ENCODE data around the gene PARN.

PARN gene

GRCh38 chr16:14513389-14514107 lies 116.5 kb downstream of the PARN start:
- H3K36me3 ChIP-seq (ENCODE audit: control insufficient read depth, insufficient read depth, low read length), result no peaks in the 10 kb centered on the region
- no peaks in the 10 kb centered on the region for H3K27me3 ChIP-seq (ENCODE audit: control insufficient read depth, insufficient read depth, low read length)
- H3K4me3 ChIP-seq (ENCODE audit: low read length), result no peak overlapping the region
- H3K9ac ChIP-seq (ENCODE audit: low read length), result no peak overlapping the region
- no peaks in the 10 kb centered on the region for H3K4me1 ChIP-seq (ENCODE audit: control insufficient read depth, insufficient read depth, low read length)
- H3K27ac ChIP-seq (ENCODE audit: low read depth, low read length), result no peak overlapping the region

- Histone ChIP-seq H3K27me3 (ENCODE audit: control insufficient read depth, insufficient read depth, low read length) (no peaks in the 10 kb centered on the region), H3K4me1 (ENCODE audit: control insufficient read depth, insufficient read depth, low read length) (no peaks in the 10 kb centered on the region), H3K36me3 (ENCODE audit: control insufficient read depth, insufficient read depth, low read length) (no peaks in the 10 kb centered on the region), H3K27ac (ENCODE audit: low read depth, low read length) (no peak overlapping the region), H3K9ac (ENCODE audit: low read length) (no peak overlapping the region), H3K4me3 (ENCODE audit: low read length) (no peak overlapping the region)
Measured at GRCh38 chr16:14511800-14512135, 118.3 kb downstream of the PARN start.

- no peak overlapping the region for H3K4me3 ChIP-seq (ENCODE audit: low read length)
- H3K4me1 ChIP-seq (ENCODE audit: control insufficient read depth, insufficient read depth, low read length), result no peaks in the 10 kb centered on the region
- no peak overlapping the region for H3K9ac ChIP-seq (ENCODE audit: low read length)
- H3K27ac ChIP-seq (ENCODE audit: low read depth, low read length), result no peak overlapping the region
- H3K36me3 ChIP-seq (ENCODE audit: control insufficient read depth, insufficient read depth, low read length), result no peaks in the 10 kb centered on the region
- no peaks in the 10 kb centered on the region for H3K27me3 ChIP-seq (ENCODE audit: control insufficient read depth, insufficient read depth, low read length)
Measured at GRCh38 chr16:14510939-14511799, 118.9 kb downstream of the PARN start.

GRCh38 chr16:14510581-14510938 lies 119.5 kb downstream of the PARN start:
- Histone ChIP-seq H3K36me3 (ENCODE audit: control insufficient read depth, insufficient read depth, low read length) (no peaks in the 10 kb centered on the region), H3K4me1 (ENCODE audit: control insufficient read depth, insufficient read depth, low read length) (no peaks in the 10 kb centered on the region), H3K27ac (ENCODE audit: low read depth, low read length) (no peak overlapping the region), H3K4me3 (ENCODE audit: low read length) (no peak overlapping the region), H3K9ac (ENCODE audit: low read length) (no peak overlapping the region), H3K27me3 (ENCODE audit: control insufficient read depth, insufficient read depth, low read length) (no peaks in the 10 kb centered on the region)

GRCh38 chr16:14509675-14510132 lies 120.4 kb downstream of the PARN start:
- H3K4me1 ChIP-seq (ENCODE audit: control insufficient read depth, insufficient read depth, low read length), result no peaks in the 10 kb centered on the region
- H3K4me3 ChIP-seq (ENCODE audit: low read length), result no peak overlapping the region
- H3K27me3 ChIP-seq (ENCODE audit: control insufficient read depth, insufficient read depth, low read length), result no peaks in the 10 kb centered on the region
- H3K36me3 ChIP-seq (ENCODE audit: control insufficient read depth, insufficient read depth, low read length), result no peaks in the 10 kb centered on the region
- no peak overlapping the region for H3K9ac ChIP-seq (ENCODE audit: low read length)
- no peak overlapping the region for H3K27ac ChIP-seq (ENCODE audit: low read depth, low read length)

- no peak overlapping the region for H3K27ac ChIP-seq (ENCODE audit: low read depth, low read length)
- no peaks in the 10 kb centered on the region for H3K27me3 ChIP-seq (ENCODE audit: control insufficient read depth, insufficient read depth, low read length)
- H3K4me1 ChIP-seq (ENCODE audit: control insufficient read depth, insufficient read depth, low read length), result no peaks in the 10 kb centered on the region
- H3K4me3 ChIP-seq (ENCODE audit: low read length), result no peak overlapping the region
- H3K9ac ChIP-seq (ENCODE audit: low read length), result no peak overlapping the region
- no peaks in the 10 kb centered on the region for H3K36me3 ChIP-seq (ENCODE audit: control insufficient read depth, insufficient read depth, low read length)
Measured at GRCh38 chr16:14509055-14509454, 121.0 kb downstream of the PARN start.

DNA sequence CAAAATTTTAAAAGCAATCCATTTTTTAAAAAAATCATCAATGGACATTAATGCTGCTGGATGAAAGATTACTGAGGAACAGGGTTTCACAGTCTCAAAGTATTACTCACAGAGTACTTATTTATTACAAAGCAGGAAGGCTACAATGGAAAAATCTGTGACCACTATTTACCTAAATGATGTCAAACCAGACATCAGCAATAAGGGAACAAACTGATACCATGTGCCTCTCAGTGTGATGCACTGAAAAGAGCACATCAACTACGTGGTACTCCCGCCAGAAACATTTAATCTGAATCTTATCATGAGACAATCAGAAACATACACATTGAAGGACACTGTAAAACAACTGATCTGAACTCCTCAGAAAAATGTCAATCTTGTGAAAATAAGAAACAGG lies 124.2 kb downstream of the PARN start:
- H3K4me1 ChIP-seq (ENCODE audit: control insufficient read depth, insufficient read depth, low read length), result peaks cover 10% of the 10 kb centered on the region
- no peaks in the 10 kb centered on the region for H3K36me3 ChIP-seq (ENCODE audit: control insufficient read depth, insufficient read depth, low read length)
- H3K27me3 ChIP-seq (ENCODE audit: control insufficient read depth, insufficient read depth, low read length), result no peaks in the 10 kb centered on the region
- no peak overlapping the region for H3K27ac ChIP-seq (ENCODE audit: low read depth, low read length)
- H3K4me3 ChIP-seq (ENCODE audit: low read length), result no peak overlapping the region
- H3K9ac ChIP-seq (ENCODE audit: low read length), result no peak overlapping the region

DNA sequence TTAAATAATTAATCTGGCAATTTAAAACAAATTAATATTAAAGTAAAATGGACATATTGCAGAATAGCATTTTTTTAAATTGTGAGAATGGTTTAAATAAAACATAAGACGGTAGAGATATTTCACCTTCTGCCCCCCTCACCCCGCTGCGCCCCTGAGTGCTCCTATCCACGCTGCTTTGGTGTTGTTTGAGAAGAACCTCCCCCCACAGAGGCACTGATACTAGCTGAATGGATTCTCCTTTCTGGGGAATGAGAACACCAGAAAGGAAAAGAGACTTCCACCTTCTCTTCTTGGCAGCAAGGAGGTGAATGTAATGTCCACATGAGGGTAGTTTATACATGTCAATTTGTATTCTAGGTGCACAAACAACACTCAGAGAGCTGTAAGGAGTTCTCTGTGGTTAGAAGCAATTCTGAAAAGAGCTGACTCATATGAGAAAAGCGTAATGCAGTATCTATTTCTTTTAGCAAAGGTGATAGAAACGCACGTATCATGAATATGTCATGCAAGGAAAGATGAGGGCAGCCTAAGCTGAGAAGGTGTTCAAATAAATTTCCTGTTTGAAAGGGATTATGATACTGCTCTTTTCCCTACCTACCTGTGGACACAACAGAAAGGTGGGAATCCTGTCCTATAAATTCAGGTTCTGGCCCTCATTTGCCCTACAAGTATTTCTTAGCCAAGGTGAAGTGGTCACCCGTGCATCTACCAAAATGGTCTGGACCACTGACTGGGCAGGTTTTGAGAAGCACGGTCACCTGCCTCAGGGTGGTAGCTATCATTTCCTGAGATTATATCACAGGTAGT lies 126.9 kb downstream of the PARN start:
- H3K27ac ChIP-seq (ENCODE audit: low read depth, low read length), result no peak overlapping the region
- H3K4me1 ChIP-seq (ENCODE audit: control insufficient read depth, insufficient read depth, low read length), result peaks cover 10% of the 10 kb centered on the region
- no peak overlapping the region for H3K4me3 ChIP-seq (ENCODE audit: low read length)
- H3K9ac ChIP-seq (ENCODE audit: low read length), result no peak overlapping the region
- H3K27me3 ChIP-seq (ENCODE audit: control insufficient read depth, insufficient read depth, low read length), result no peaks in the 10 kb centered on the region
- H3K36me3 ChIP-seq (ENCODE audit: control insufficient read depth, insufficient read depth, low read length), result no peaks in the 10 kb centered on the region

GRCh38 chr16:14502256-14502875 lies 127.7 kb downstream of the PARN start:
- no peak overlapping the region for H3K9ac ChIP-seq (ENCODE audit: low read length)
- no peak overlapping the region for H3K4me3 ChIP-seq (ENCODE audit: low read length)
- no peaks in the 10 kb centered on the region for H3K27me3 ChIP-seq (ENCODE audit: control insufficient read depth, insufficient read depth, low read length)
- no peaks in the 10 kb centered on the region for H3K36me3 ChIP-seq (ENCODE audit: control insufficient read depth, insufficient read depth, low read length)
- H3K4me1 ChIP-seq (ENCODE audit: control insufficient read depth, insufficient read depth, low read length), result peaks cover 10% of the 10 kb centered on the region
- peak overlapping the region; percentile 64 for H3K27ac ChIP-seq (ENCODE audit: low read depth, low read length)

DNA sequence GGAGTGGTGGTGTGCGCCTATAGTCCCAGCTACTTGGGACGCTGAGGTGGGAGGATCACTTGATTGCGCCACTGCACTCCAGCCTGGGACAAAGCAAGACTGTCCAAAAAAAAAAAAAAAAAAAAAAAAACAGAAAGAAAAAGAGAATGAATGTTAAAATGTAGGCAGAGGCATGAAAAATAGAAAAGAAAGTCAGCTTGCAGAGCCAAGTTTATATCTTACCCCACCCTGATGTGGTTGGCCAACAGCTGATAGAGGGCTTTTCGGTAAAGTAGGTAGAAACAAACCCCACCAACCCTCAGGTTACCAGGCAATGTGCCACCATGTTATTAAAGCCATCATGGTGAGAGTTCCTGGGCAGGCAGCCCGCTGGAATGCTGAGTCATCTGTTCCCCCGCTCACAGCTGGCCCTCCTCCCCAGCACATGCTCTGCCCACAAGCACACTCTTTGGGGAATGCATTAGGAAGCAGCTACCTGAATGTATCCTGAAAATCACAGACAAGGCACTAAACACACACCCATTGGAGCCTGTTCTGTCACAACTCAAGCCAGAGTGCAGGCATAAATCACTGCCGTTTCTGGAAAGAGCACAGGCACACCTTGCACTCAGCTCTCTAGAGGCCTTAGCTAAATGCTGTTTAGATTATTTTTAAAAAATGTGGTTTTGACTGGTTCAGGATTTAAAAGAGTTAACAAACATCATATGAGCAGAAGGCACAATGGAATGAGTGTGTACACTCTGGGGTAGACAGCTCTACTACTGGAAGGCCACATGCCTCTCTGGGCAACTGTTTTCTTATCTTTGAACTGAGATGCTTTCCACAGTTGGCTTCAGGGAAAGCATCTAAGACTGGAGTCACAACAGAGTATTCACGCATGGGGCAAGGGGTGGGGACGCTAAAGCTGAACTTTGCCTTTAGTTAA lies 128.5 kb downstream of the PARN start:
- no peaks in the 10 kb centered on the region for H3K27me3 ChIP-seq (ENCODE audit: control insufficient read depth, insufficient read depth, low read length)
- peaks cover 10% of the 10 kb centered on the region for H3K4me1 ChIP-seq (ENCODE audit: control insufficient read depth, insufficient read depth, low read length)
- H3K4me3 ChIP-seq (ENCODE audit: low read length), result peak overlapping the region; percentile 33
- peak overlapping the region; percentile 64 for H3K27ac ChIP-seq (ENCODE audit: low read depth, low read length)
- no peaks in the 10 kb centered on the region for H3K36me3 ChIP-seq (ENCODE audit: control insufficient read depth, insufficient read depth, low read length)
- H3K9ac ChIP-seq (ENCODE audit: low read length), result no peak overlapping the region

GRCh38 chr16:14500791-14501190 lies 129.3 kb downstream of the PARN start:
- Histone ChIP-seq H3K4me1 (ENCODE audit: control insufficient read depth, insufficient read depth, low read length) (peaks cover 10% of the 10 kb centered on the region), H3K27ac (ENCODE audit: low read depth, low read length) (no peak overlapping the region), H3K4me3 (ENCODE audit: low read length) (no peak overlapping the region), H3K36me3 (ENCODE audit: control insufficient read depth, insufficient read depth, low read length) (no peaks in the 10 kb centered on the region), H3K27me3 (ENCODE audit: control insufficient read depth, insufficient read depth, low read length) (no peaks in the 10 kb centered on the region), H3K9ac (ENCODE audit: low read length) (no peak overlapping the region)

Measured in rectal smooth muscle tissue (tissue), 1 donor.